ENCODE data around the gene AMDHD2.

Gene AMDHD2

DNA sequence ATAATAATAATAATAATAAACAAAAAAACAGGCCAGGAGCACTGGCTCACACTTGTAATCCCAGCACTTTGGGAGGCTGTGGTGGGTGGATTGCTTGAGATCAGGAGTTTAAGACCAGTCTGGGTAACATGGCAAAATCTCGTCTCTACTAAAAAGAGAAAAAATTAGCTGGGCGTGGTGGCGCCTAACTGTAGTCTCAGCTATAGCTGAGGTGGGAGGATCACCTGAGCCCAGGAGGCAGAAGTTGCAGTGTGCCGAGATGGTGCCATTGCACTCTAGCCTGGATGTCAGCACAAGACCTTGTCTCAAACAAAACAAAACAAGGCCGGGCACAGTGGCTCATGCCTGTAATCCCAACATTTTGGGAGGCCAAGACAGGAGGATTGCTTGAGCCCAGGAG is 25.1 kb upstream of the AMDHD2 start:
- Histone ChIP-seq H3K4me3 (ENCODE audit: severe bottlenecking) (no peak overlapping the region), H3K27ac (ENCODE audit: poor library complexity, severe bottlenecking) (no peak overlapping the region), H3K27me3 (ENCODE audit: insufficient read depth, poor library complexity, severe bottlenecking) (no peaks in the 10 kb centered on the region), H3K36me3 (ENCODE audit: low read depth) (0 out of 2 replicates have a peak, but pooled peaks cover 9% of the 10 kb centered on the region), H3K4me1 (ENCODE audit: insufficient read depth, poor library complexity, severe bottlenecking) (no peaks in the 10 kb centered on the region), H3K9me3 (ENCODE audit: severe bottlenecking) (no peaks in the 10 kb centered on the region)
- ATAC-seq (ENCODE audit: low read depth) (no peak), DNase-seq (ENCODE audit: low spot score) (no peak)
- TF ChIP-seq, protein P1, sequence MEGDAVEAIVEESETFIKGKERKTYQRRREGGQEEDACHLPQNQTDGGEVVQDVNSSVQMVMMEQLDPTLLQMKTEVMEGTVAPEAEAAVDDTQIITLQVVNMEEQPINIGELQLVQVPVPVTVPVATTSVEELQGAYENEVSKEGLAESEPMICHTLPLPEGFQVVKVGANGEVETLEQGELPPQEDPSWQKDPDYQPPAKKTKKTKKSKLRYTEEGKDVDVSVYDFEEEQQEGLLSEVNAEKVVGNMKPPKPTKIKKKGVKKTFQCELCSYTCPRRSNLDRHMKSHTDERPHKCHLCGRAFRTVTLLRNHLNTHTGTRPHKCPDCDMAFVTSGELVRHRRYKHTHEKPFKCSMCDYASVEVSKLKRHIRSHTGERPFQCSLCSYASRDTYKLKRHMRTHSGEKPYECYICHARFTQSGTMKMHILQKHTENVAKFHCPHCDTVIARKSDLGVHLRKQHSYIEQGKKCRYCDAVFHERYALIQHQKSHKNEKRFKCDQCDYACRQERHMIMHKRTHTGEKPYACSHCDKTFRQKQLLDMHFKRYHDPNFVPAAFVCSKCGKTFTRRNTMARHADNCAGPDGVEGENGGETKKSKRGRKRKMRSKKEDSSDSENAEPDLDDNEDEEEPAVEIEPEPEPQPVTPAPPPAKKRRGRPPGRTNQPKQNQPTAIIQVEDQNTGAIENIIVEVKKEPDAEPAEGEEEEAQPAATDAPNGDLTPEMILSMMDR (IDR thresholded peaks at IDR 0.05; ENCODE audit: poor library complexity, severe bottlenecking): no peak

GRCh38 chr16:2496223-2497115 is 23.7 kb upstream of the AMDHD2 start:
- no peaks in the 10 kb centered on the region for H3K9me3 ChIP-seq (ENCODE audit: severe bottlenecking)
- TF ChIP-seq, protein P1 (IDR thresholded peaks at IDR 0.05; ENCODE audit: poor library complexity, severe bottlenecking): no peak
- DNase-seq (ENCODE audit: low spot score) (no peak), ATAC-seq (ENCODE audit: low read depth) (no peak)
- H3K36me3 ChIP-seq (ENCODE audit: low read depth): 0 out of 2 replicates have a peak, but pooled peaks cover 9% of the 10 kb centered on the region
- H3K4me3 ChIP-seq (ENCODE audit: severe bottlenecking): no peak overlapping the region
- no peaks in the 10 kb centered on the region for H3K27me3 ChIP-seq (ENCODE audit: insufficient read depth, poor library complexity, severe bottlenecking)
- H3K27ac ChIP-seq (ENCODE audit: poor library complexity, severe bottlenecking): no peak overlapping the region
- H3K4me1 ChIP-seq (ENCODE audit: insufficient read depth, poor library complexity, severe bottlenecking): no peaks in the 10 kb centered on the region

DNA sequence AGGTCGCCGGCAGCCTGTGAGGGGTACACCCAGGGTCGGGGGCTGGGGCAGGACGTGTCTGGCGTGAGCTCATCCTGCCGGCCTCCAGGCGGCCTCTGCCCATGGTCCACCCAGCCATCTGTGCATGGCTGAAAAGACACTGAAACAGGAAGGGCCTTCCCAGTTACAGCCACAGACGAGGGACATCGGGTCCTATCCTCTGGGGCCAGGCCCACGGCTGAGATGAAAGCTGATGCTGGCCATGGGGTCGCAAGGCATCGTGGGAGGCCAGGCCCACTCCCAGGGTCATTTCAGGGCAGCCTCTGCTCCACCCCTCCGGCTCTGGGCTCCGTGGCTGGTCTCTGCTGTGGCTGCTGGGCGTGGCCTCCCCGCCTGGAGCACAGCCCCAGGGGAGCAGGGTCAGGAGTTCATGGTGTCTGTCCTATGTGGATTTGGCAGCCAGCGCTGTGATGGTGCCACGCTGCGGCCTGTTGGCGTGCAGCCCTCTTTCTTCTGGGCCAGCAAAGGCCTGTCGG is 23.0 kb upstream of the AMDHD2 start:
- H3K4me3 ChIP-seq (ENCODE audit: severe bottlenecking): no peak overlapping the region
- DNase-seq (ENCODE audit: low spot score): no peak
- H3K27ac ChIP-seq (ENCODE audit: poor library complexity, severe bottlenecking): no peak overlapping the region
- TF ChIP-seq, protein P1 (IDR thresholded peaks at IDR 0.05; ENCODE audit: poor library complexity, severe bottlenecking): no peak
- no peaks in the 10 kb centered on the region for H3K4me1 ChIP-seq (ENCODE audit: insufficient read depth, poor library complexity, severe bottlenecking)
- no peaks in the 10 kb centered on the region for H3K9me3 ChIP-seq (ENCODE audit: severe bottlenecking)
- H3K27me3 ChIP-seq (ENCODE audit: insufficient read depth, poor library complexity, severe bottlenecking): no peaks in the 10 kb centered on the region
- ATAC-seq (ENCODE audit: low read depth): no peak
- 0 out of 2 replicates have a peak, but pooled peaks cover 9% of the 10 kb centered on the region for H3K36me3 ChIP-seq (ENCODE audit: low read depth)

DNA sequence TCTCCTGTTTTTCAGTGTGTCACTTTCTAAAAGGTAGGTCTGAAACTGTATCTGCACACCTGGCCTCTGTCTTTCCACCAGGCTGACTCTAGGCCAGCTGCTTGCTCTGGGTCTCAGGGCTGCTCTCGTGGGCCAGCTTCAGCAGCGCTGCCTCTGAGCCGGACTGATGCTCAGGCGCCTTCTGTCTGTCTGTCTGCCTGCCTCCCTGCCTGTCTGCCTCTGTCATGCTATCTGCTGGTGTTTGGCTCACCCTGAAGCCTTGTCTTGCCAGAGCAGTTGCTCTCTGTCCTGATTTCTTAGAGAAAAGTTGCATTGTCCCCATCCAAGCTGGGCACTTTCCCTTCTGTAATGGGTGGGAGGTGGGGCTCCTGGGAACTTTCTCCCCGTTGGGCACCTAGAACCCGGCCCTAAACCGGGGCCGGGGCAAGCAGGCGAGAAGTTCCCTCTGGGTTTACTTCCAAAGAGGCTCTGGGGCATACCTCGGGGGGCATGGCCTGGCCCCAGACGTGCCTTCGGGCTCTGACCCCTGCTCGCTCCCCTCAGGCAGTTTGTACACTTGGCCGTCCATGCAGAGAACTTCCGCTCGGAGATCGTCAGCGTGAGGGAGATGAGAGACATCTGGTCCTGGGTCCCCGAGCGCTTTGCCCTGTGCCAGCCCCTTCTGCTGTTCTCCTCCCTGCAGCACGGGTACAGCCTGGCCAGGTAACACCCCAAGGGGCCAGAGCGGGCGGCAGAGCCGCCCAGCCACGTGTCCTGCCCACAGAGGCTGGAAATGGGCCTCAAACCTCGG is 22.3 kb upstream of the AMDHD2 start:
- Histone ChIP-seq H3K27ac (ENCODE audit: poor library complexity, severe bottlenecking) (no peak overlapping the region), H3K4me3 (ENCODE audit: severe bottlenecking) (no peak overlapping the region), H3K4me1 (ENCODE audit: insufficient read depth, poor library complexity, severe bottlenecking) (no peaks in the 10 kb centered on the region), H3K36me3 (ENCODE audit: low read depth) (0 out of 2 replicates have a peak, but pooled peaks cover 9% of the 10 kb centered on the region), H3K9me3 (ENCODE audit: severe bottlenecking) (no peaks in the 10 kb centered on the region), H3K27me3 (ENCODE audit: insufficient read depth, poor library complexity, severe bottlenecking) (no peaks in the 10 kb centered on the region)
- TF ChIP-seq, protein P1 (IDR thresholded peaks at IDR 0.05; ENCODE audit: poor library complexity, severe bottlenecking): no peak
- DNase-seq (ENCODE audit: low spot score) (no peak), ATAC-seq (ENCODE audit: low read depth) (no peak)

Measured in RWPE2 (cell line).